Endothelial cell (in vitro differentiated cells): ENCODE data around the gene TRIM68. TPM values are rescaled to one million over a fixed set of nuclear protein-coding genes. Genes with fewer than 3 reads are reported as not detected.

ENCODE experiments used
- DNase-seq: peaks from one replicate; pipeline ENCODE4 v3.0.0; 2021; ENCODE audit warnings: low spot score
- H3K27ac Mint-ChIP-seq: one replicate; pipeline ENCODE4 v1.8.0; 2021; ENCODE audit warnings: mixed read lengths, inconsistent platforms; ENCODE audit not compliant: unreplicated experiment
- H3K27me3 Mint-ChIP-seq: one replicate; pipeline ENCODE4 v1.8.0; 2021; ENCODE audit warnings: mild to moderate bottlenecking, moderate library complexity, mixed read lengths, inconsistent platforms; ENCODE audit not compliant: unreplicated experiment
- H3K36me3 Mint-ChIP-seq: one replicate; pipeline ENCODE4 v1.8.0; 2021; ENCODE audit warnings: mild to moderate bottlenecking, low read depth, mixed read lengths, inconsistent platforms; ENCODE audit not compliant: unreplicated experiment
- H3K4me1 Mint-ChIP-seq: one replicate; pipeline ENCODE4 v1.8.0; 2021; ENCODE audit warnings: mild to moderate bottlenecking, mixed read lengths, inconsistent platforms; ENCODE audit not compliant: unreplicated experiment
- H3K4me3 Mint-ChIP-seq: one replicate; pipeline ENCODE4 v1.8.0; 2021; ENCODE audit warnings: mild to moderate bottlenecking, mixed read lengths, inconsistent platforms; ENCODE audit not compliant: unreplicated experiment
- H3K9me3 Mint-ChIP-seq: one replicate; pipeline ENCODE4 v1.8.0; 2021; ENCODE audit warnings: mixed read lengths, inconsistent platforms; ENCODE audit not compliant: unreplicated experiment
- CTCF ChIP-seq: fragments of 200-600 bp; sonication (generic); IDR thresholded peaks from one replicate; pipeline ENCODE4 v1.5.0; 2021; ENCODE audit warnings: antibody characterized with exemption; ENCODE audit not compliant: unreplicated experiment
- total RNA-seq: library from RNA; stranded (reverse); fragmentation: NEBNext Ultra II Directional; extraction: Animal tissue kit (Norgen Biotek cat#: 25700); gene quantifications from one replicate; pipeline ENCODE4 v1.2.1, GENCODE V29; 2021; ENCODE audit not compliant: unreplicated experiment

Gene TRIM68
- total RNA-seq, 1 donor from 2014 or later, result 15.2 TPM

GRCh38 chr11:4626207-4627099 lies 18.4 kb upstream of the TRIM68 start:
- TF ChIP-seq CTCF, result peak; percentile 96
- peaks cover 4% of the 10 kb centered on the region for H3K4me1 Mint-ChIP-seq
- no peak overlapping the region for H3K4me3 Mint-ChIP-seq
- peak; percentile 83 for DNase-seq
- H3K27ac Mint-ChIP-seq, result no peak overlapping the region
- peaks cover 2% of the 10 kb centered on the region for H3K27me3 Mint-ChIP-seq
- no peaks in the 10 kb centered on the region for H3K9me3 Mint-ChIP-seq
- no peaks in the 10 kb centered on the region for H3K36me3 Mint-ChIP-seq

DNA sequence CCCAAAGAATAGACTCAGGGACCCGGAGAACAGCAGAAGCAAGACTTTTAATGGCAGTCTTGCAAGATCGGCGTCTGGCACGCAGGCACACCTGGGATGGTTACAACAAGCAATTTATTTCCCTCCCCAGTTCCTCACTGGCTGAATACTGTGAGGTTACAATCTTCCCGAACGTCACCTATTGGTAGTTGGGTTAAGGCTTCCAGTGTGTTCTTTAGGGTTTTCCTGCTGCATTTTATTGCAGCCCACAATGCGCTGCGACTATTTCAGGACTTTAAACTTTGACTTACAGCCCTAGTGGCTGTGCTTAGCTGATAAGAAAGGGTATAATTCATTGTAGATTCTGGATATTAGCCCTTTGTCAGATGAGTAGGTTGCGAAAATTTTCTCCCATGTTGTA lies 11.5 kb upstream of the TRIM68 start:
- no peak overlapping the region for H3K4me3 Mint-ChIP-seq
- no peak for TF ChIP-seq CTCF
- H3K36me3 Mint-ChIP-seq, result no peaks in the 10 kb centered on the region
- H3K4me1 Mint-ChIP-seq, result no peaks in the 10 kb centered on the region
- H3K27ac Mint-ChIP-seq, result no peak overlapping the region
- no peaks in the 10 kb centered on the region for H3K27me3 Mint-ChIP-seq
- no peak for DNase-seq
- no peaks in the 10 kb centered on the region for H3K9me3 Mint-ChIP-seq

DNA sequence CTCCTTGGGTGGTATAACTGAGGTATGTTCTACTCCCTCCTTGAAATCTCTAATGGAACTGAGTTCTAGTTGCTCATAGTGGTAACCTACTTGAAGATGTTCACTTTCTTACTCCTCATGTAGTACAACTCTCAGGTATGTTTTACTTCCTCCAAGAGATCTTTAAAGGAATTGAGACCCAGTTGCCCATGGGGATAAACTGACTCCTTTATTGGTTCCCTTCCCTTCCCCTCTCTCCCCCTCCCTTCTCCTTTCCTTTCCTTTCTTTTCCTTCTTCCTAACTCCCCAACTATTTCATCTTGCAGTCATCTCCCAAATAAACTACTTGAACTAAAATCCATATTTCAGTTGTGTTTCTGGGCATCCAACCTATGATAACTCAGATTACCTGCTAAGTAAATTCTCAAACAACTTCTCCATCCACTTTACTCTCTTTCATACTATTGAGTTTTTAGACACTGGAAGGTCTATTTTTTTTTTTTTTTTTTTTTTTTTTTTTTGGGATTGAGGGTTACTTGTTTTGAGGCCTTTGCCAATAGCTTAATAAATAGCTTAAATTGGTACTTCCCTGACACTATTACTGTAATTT lies 7.9 kb upstream of the TRIM68 start:
- TF ChIP-seq CTCF, result no peak
- Mint-ChIP-seq H3K36me3 (no peaks in the 10 kb centered on the region), H3K27ac (no peak overlapping the region), H3K9me3 (no peaks in the 10 kb centered on the region), H3K4me1 (no peaks in the 10 kb centered on the region), H3K27me3 (no peaks in the 10 kb centered on the region), H3K4me3 (no peak overlapping the region)
- no peak for DNase-seq

DNA sequence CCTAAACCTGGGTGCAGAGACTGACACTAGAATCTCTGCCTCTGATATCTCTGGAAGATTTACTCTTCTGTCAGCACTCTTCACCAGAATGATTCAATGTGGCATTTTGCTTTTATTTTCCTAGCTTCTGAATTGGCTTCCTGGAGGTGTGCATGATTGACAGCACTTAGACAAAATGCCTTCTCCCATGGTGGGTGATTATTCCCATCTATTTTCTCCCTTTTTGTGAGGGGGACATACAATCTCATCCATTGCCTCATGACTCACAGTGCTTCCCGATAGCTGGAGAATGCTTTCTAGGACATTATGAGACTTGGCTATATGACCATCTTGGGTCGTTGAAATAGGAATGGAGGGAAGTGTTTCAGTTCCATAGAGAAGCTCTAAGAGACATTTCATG lies 4.0 kb upstream of the TRIM68 start:
- Mint-ChIP-seq H3K27me3 (peaks cover 4% of the 10 kb centered on the region), H3K9me3 (no peaks in the 10 kb centered on the region), H3K27ac (no peak overlapping the region), H3K4me3 (no peak overlapping the region), H3K4me1 (peaks cover 11% of the 10 kb centered on the region), H3K36me3 (no peaks in the 10 kb centered on the region)
- no peak for DNase-seq
- TF ChIP-seq CTCF, result no peak
